ENCODE results near the gene GALNT9.

GRCh38 chr12:132204793-132205270 lies 124.6 kb downstream of the GALNT9 start:
- TF ChIP-seq POLR2A (IDR thresholded peaks at IDR 0.05) (no peak), CTCF (IDR thresholded peaks at IDR 0.05) (no peak)

All from ovary (tissue), 3 donors.